Effector memory CD4-positive, alpha-beta T cell (primary cell): ENCODE data around the gene USP36.
A peak's percentile ranks its signal among the peaks of the same experiment; 100 is the strongest.

ENCODE experiments used
- DNase-seq, 3 donors: peaks; one replicate each; pipeline ENCODE4 v3.0.0-alpha.2; 2020
- H3K27ac ChIP-seq: 2 replicates; pipeline ENCODE4 v1.7.0; 2013; ENCODE audit warnings: mild to moderate bottlenecking, low read length, moderate library complexity; ENCODE audit not compliant: insufficient read depth, poor library complexity, severe bottlenecking
- H3K27me3 ChIP-seq: replicated peaks from 2 replicates; pipeline ENCODE4 v1.7.0; 2013; ENCODE audit warnings: mild to moderate bottlenecking, low read length; ENCODE audit not compliant: insufficient read depth, control insufficient read depth, poor library complexity, severe bottlenecking
- H3K36me3 ChIP-seq: 2 replicates; pipeline ENCODE4 v1.7.0; 2013; ENCODE audit warnings: mild to moderate bottlenecking, low read length, moderate library complexity; ENCODE audit not compliant: control insufficient read depth, insufficient read depth
- H3K4me1 ChIP-seq: 2 replicates; pipeline ENCODE4 v1.7.0; 2013; ENCODE audit warnings: low read length, mild to moderate bottlenecking; ENCODE audit not compliant: control insufficient read depth, insufficient read depth, poor library complexity, severe bottlenecking
- H3K4me3 ChIP-seq: 2 replicates; pipeline ENCODE4 v1.7.0; 2013; ENCODE audit warnings: low read length, low read depth, mild to moderate bottlenecking; ENCODE audit not compliant: insufficient read depth, poor library complexity, severe bottlenecking
- H3K9me3 ChIP-seq: 2 replicates; pipeline ENCODE4 v1.7.0; 2013; ENCODE audit warnings: mild to moderate bottlenecking, low read length, moderate library complexity; ENCODE audit not compliant: control insufficient read depth

USP36 gene

GRCh38 chr17:78855561-78856165 lies 15.0 kb upstream of the USP36 start:
- Histone ChIP-seq H3K9me3 (no peaks in the 10 kb centered on the region), H3K27ac (no peak overlapping the region), H3K4me3 (no peak overlapping the region), H3K4me1 (no peaks in the 10 kb centered on the region), H3K36me3 (no peaks in the 10 kb centered on the region), H3K27me3 (no peaks in the 10 kb centered on the region)
- DNase-seq: no peak

DNA sequence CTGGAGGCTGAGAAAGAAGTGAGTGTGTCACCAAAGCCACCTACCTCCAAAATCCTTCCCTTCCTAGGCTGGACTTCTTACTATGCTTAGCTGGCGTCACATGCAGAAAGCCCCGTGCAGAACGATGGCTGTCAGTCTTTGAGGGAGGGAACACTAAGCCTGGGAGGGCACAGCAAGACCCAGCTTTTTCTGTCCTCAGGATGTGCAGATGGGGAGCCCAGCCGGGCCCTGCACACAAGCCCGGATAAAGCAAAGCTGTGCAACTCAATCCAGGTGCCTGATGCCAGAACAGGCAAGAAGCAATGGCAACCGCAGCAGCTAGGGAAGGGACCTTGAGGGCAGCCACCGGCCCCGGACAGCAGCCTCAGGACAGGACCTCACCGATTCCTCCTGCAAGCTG lies 13.9 kb upstream of the USP36 start:
- Histone ChIP-seq H3K27me3 (no peaks in the 10 kb centered on the region), H3K36me3 (no peaks in the 10 kb centered on the region), H3K9me3 (no peaks in the 10 kb centered on the region), H3K4me1 (no peaks in the 10 kb centered on the region), H3K4me3 (no peak overlapping the region), H3K27ac (no peak overlapping the region)
- no peak for DNase-seq

DNA sequence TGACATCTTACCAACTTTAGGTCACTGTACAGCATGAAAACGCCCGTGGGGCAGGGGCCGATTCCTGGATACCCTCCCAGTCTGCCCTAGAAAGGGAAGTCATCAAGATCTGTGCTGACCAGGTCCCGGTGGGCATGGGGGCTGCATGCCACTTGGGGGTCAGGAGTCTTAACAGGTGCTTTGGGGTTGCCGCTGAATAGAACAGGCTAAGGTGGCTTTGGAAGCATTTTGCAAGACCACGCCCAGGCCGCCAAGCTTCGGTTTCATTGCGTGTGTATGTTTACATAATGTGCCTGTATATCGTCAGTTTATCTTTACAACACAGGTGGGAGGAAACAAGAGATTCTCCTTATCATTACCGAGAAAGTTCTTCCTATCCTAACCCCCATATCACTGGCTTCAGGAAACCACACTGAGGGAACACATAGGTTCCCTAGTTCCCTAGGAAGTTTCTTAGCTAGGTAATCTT lies 13.3 kb upstream of the USP36 start:
- Histone ChIP-seq H3K9me3 (no peaks in the 10 kb centered on the region), H3K36me3 (no peaks in the 10 kb centered on the region), H3K27me3 (no peaks in the 10 kb centered on the region), H3K4me3 (no peak overlapping the region), H3K27ac (no peak overlapping the region), H3K4me1 (no peaks in the 10 kb centered on the region)
- no peak for DNase-seq

GRCh38 chr17:78852709-78853121 lies 12.1 kb upstream of the USP36 start:
- Histone ChIP-seq H3K4me1 (no peaks in the 10 kb centered on the region), H3K27me3 (no peaks in the 10 kb centered on the region), H3K9me3 (no peaks in the 10 kb centered on the region), H3K36me3 (no peaks in the 10 kb centered on the region), H3K4me3 (no peak overlapping the region), H3K27ac (no peak overlapping the region)
- no peak for DNase-seq

GRCh38 chr17:78849026-78849425 lies 8.4 kb upstream of the USP36 start:
- Histone ChIP-seq H3K9me3 (no peaks in the 10 kb centered on the region), H3K4me1 (no peaks in the 10 kb centered on the region), H3K36me3 (no peaks in the 10 kb centered on the region), H3K4me3 (no peak overlapping the region), H3K27me3 (no peaks in the 10 kb centered on the region), H3K27ac (no peak overlapping the region)
- no peak for DNase-seq

DNA sequence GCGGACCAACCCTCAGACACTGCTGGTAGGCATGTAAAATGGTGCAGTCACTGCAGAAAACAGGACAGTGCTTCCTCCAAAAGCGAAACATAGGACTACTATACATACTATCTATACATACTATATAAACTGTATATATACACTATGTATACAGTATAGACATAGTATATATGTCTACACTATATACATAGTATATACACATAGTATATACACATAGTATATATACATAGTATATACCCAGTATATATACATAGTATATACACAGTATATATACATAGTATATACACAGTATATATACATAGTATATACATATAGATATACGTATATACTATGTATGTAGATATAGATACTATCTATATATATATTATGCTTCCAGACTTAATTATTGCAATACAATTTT lies 6.4 kb upstream of the USP36 start:
- no peaks in the 10 kb centered on the region for H3K36me3 ChIP-seq
- no peak overlapping the region for H3K4me3 ChIP-seq
- no peak for DNase-seq
- no peaks in the 10 kb centered on the region for H3K27me3 ChIP-seq
- H3K9me3 ChIP-seq: no peaks in the 10 kb centered on the region
- H3K4me1 ChIP-seq: no peaks in the 10 kb centered on the region
- no peak overlapping the region for H3K27ac ChIP-seq

- no peaks in the 10 kb centered on the region for H3K9me3 ChIP-seq
- no peak overlapping the region for H3K4me3 ChIP-seq
- DNase-seq: no peak
- peaks cover 7% of the 10 kb centered on the region for H3K4me1 ChIP-seq
- H3K27ac ChIP-seq: no peak overlapping the region
- H3K36me3 ChIP-seq: no peaks in the 10 kb centered on the region
- no peaks in the 10 kb centered on the region for H3K27me3 ChIP-seq
These were observed 3.8 kb upstream of the USP36 start for GRCh38 chr17:78844301-78845005.

DNA sequence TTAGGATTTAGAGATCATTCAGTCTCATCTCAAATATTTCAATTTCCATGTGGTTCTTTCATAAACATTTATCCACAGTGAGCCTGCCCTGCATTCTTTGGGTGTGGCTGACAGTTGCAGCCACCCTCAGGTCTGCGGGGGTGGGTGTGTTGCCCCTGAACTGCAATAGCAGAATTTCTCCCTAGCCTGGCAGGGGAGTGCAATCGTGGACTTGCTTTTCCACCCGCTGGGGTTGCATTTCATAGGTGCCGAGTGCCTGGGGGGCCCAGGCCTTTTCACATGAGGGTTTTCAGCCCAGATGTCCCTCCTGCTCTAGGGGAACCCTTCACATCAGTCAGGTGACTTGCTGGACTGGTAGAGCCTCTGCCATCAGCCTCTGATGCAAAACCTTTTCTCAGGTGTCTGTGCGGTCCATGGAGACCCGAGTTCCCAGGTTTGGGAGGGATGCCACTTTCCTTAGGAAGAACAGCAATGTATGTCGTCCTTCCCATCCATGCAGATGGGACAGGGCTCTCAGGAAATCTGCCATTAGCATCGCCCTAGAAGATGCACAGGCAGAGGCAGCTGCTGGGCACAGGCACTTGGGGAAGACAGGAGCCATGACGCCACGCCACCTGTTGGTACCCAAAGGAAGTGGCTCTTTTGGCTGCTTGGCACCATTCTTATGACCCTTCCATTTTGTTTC lies 2.4 kb upstream of the USP36 start:
- H3K27me3 ChIP-seq: no peaks in the 10 kb centered on the region
- no peaks in the 10 kb centered on the region for H3K36me3 ChIP-seq
- no peak overlapping the region for H3K4me3 ChIP-seq
- DNase-seq: peak; percentile 24 to 50 (median 34)
- no peaks in the 10 kb centered on the region for H3K9me3 ChIP-seq
- H3K27ac ChIP-seq: no peak overlapping the region
- peaks cover 18% of the 10 kb centered on the region for H3K4me1 ChIP-seq

- no peak for DNase-seq
- Histone ChIP-seq H3K27ac (peak overlapping the region; percentile 97), H3K27me3 (no peaks in the 10 kb centered on the region), H3K4me3 (peak overlapping the region; percentile 78), H3K9me3 (no peaks in the 10 kb centered on the region), H3K4me1 (peaks cover 18% of the 10 kb centered on the region), H3K36me3 (peaks cover 25% of the 10 kb centered on the region)
These were observed 159 bp downstream of the USP36 start for GRCh38 chr17:78840530-78840779.

- Histone ChIP-seq H3K36me3 (peaks cover 30% of the 10 kb centered on the region), H3K4me3 (peak overlapping the region; percentile 78), H3K27me3 (no peaks in the 10 kb centered on the region), H3K27ac (peak overlapping the region; percentile 97), H3K4me1 (peaks cover 18% of the 10 kb centered on the region), H3K9me3 (no peaks in the 10 kb centered on the region)
- DNase-seq: peak; percentile 39 to 44 (median 43)
These were observed 668 bp downstream of the USP36 start for GRCh38 chr17:78839762-78840529.
